Neural progenitor cell (in vitro differentiated cells): Measurements from ENCODE around the gene REN. TPM values are rescaled to one million over a fixed set of nuclear protein-coding genes. Genes with fewer than 3 reads are reported as not detected.

Experiments
- DNase-seq: peaks from one replicate; pipeline ENCODE4 v3.0.0-alpha.2; 2016; ENCODE audit warnings: low spot score
- H2AFZ ChIP-seq: fragments of 200-600 bp; sonication (generic); replicated peaks from 2 replicates; pipeline ENCODE4 v1.6.1; 2016; ENCODE audit warnings: antibody characterized with exemption
- H3F3A ChIP-seq: fragments of 200-600 bp; sonication (generic); 2 replicates; pipeline ENCODE4 v1.6.1; 2016; ENCODE audit warnings: antibody characterized with exemption, low read depth
- H3K27ac ChIP-seq: fragments of 200-600 bp; sonication (generic); 2 replicates; pipeline ENCODE4 v1.5.1; 2016; ENCODE audit warnings: mild to moderate bottlenecking
- H3K27me3 ChIP-seq: fragments of 200-600 bp; sonication (generic); 2 replicates; pipeline ENCODE4 v1.6.1; 2016; ENCODE audit warnings: mild to moderate bottlenecking, moderate library complexity
- H3K36me3 ChIP-seq: fragments of 200-600 bp; sonication (generic); 2 replicates; pipeline ENCODE4 v1.5.1; 2016
- H3K4me1 ChIP-seq: fragments of 200-600 bp; sonication (generic); 2 replicates; pipeline ENCODE4 v1.6.1; 2016; ENCODE audit warnings: mixed run types
- H3K4me2 ChIP-seq: fragments of 200-600 bp; sonication (generic); 2 replicates; pipeline ENCODE4 v1.6.1; 2016
- H3K4me3 ChIP-seq: fragments of 200-600 bp; sonication (generic); 2 replicates; pipeline ENCODE4 v1.5.1; 2016
- H3K79me2 ChIP-seq: fragments of 200-600 bp; sonication (generic); 2 replicates; pipeline ENCODE4 v1.6.1; 2016; ENCODE audit warnings: low read depth
- H3K9ac ChIP-seq: fragments of 200-600 bp; sonication (generic); 2 replicates; pipeline ENCODE4 v1.6.1; 2016
- H3K9me3 ChIP-seq: fragments of 200-600 bp; sonication (generic); 2 replicates; pipeline ENCODE4 v1.5.1; 2016; ENCODE audit warnings: low read depth
- H4K20me1 ChIP-seq: fragments of 200-600 bp; sonication (generic); 2 replicates; pipeline ENCODE4 v1.6.1; 2016; ENCODE audit warnings: low read depth
- H3K27ac Mint-ChIP-seq: 3 replicates; pipeline ENCODE4 v1.8.0; 2021; ENCODE audit warnings: mixed read lengths
- H3K27me3 Mint-ChIP-seq: 2 replicates; pipeline ENCODE4 v1.8.0; 2022; ENCODE audit warnings: low read depth, mild to moderate bottlenecking, inconsistent platforms, moderate library complexity, mixed read lengths; ENCODE audit not compliant: insufficient read depth
- H3K36me3 Mint-ChIP-seq: 3 replicates; pipeline ENCODE4 v1.8.0; 2021; ENCODE audit warnings: mixed read lengths
- H3K4me1 Mint-ChIP-seq: 3 replicates; pipeline ENCODE4 v1.8.0; 2021; ENCODE audit warnings: mixed read lengths
- H3K4me3 Mint-ChIP-seq: 3 replicates; pipeline ENCODE4 v1.8.0; 2021; ENCODE audit warnings: mild to moderate bottlenecking, moderate library complexity, mixed read lengths
- H3K9me3 Mint-ChIP-seq: 3 replicates; pipeline ENCODE4 v1.8.0; 2020; ENCODE audit warnings: mixed read lengths
- EZH2 ChIP-seq: fragments of 200-600 bp; sonication (generic); IDR thresholded peaks from 2 replicates; pipeline ENCODE4 v1.6.1; 2017; ENCODE audit warnings: antibody characterized with exemption, mild to moderate bottlenecking, moderate library complexity
- EZH2phosphoT487 ChIP-seq: fragments of 200-600 bp; sonication (generic); IDR thresholded peaks from 2 replicates; pipeline ENCODE4 v1.6.1; 2017; ENCODE audit warnings: antibody characterized with exemption
- total RNA-seq: library from RNA; depleted of rRNA; stranded (reverse); fragments of >200 nt; gene quantifications from 2 replicates; pipeline ENCODE4 v1.2.3, GENCODE V29; 2015; ENCODE audit warnings: low replicate concordance
- TF ChIP-seq, protein P1 (sequence below): fragments of 200-600 bp; sonication (generic); IDR thresholded peaks from 2 replicates; pipeline ENCODE4 v1.5.1; 2017; ENCODE audit warnings: antibody characterized with exemption, mild to moderate bottlenecking

Gene REN
- total RNA-seq, 1 donor from 2014 or later = not detected

DNA sequence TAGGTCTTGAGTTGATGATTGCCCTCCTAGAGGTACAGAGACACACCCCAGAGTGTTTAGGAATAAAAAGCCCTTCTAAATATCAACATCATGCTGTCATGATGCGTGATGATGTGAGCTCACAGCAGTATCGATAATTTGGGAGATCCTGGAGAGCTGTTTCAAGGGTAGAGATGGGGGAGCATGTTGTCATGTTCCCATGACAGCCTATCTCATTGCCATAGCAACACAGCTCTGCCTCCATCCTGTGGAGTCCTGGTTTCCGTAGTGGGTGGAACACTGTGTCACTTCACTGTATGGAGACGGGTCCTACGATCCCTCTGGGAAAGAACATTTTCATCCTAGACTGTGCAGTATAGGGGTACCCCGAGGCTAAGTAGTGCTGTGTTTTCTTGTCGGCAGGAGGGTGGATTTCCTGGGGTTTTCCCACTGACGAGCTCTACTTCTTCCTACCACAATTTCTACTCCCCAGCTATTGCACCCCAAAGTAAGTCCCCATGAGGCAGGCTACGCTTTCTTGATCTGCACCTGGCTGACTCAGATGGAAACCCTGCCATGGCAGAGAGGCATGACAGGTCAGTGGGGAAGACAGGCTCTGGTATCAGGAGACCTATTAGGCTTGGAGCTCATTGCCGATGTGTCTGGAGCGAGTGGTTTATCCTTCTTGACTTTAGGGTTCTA is 23.0 kb upstream of the REN start:
- Histone ChIP-seq H3K4me1 (peaks cover 16% of the 10 kb centered on the region), H3K9me3 (no peaks in the 10 kb centered on the region), H3K36me3 (no peaks in the 10 kb centered on the region), H3K4me2 (no peak overlapping the region), H3K79me2 (no peaks in the 10 kb centered on the region), H3K4me3 (no peak overlapping the region), H3K9ac (no peak overlapping the region), H3K27me3 (peaks cover 74% of the 10 kb centered on the region), H3F3A (peaks cover 6% of the 10 kb centered on the region), H3K27ac (no peak overlapping the region), H2AFZ (no peak overlapping the region), H4K20me1 (no peaks in the 10 kb centered on the region)
- DNase-seq = no peak
- TF ChIP-seq EZH2phosphoT487 = no peak
- peaks cover 14% of the 10 kb centered on the region for H3K4me1 Mint-ChIP-seq
- H3K27me3 Mint-ChIP-seq = peaks cover 29% of the 10 kb centered on the region
- H3K9me3 Mint-ChIP-seq = no peaks in the 10 kb centered on the region
- no peak overlapping the region for H3K4me3 Mint-ChIP-seq
- H3K27ac Mint-ChIP-seq = no peak overlapping the region
- no peaks in the 10 kb centered on the region for H3K36me3 Mint-ChIP-seq

DNA sequence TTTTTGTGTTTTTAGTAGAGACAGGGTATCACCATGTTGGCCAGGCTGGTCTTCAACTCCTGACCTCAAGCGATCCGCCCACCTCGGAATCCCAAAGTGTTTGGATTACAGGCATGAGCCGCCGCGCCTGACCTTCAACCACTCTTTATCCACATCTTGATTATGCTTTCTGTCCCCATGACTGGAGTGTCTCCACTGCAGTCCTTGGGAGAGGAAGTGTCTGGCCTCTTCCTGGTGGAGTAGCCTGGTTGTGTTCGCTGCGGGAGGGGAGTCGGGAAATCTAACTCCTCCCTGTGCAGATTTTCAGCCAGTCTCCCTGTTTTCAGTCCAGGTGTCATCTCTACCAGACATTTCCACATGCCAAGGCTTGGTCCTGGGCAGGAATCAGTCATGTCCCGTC is 20.5 kb upstream of the REN start:
- H3K4me1 ChIP-seq = peaks cover 16% of the 10 kb centered on the region
- no peaks in the 10 kb centered on the region for H3K36me3 ChIP-seq
- H3K27ac ChIP-seq = no peak overlapping the region
- Mint-ChIP-seq H3K27ac (no peak overlapping the region), H3K27me3 (peaks cover 19% of the 10 kb centered on the region), H3K36me3 (no peaks in the 10 kb centered on the region), H3K9me3 (no peaks in the 10 kb centered on the region), H3K4me1 (peaks cover 14% of the 10 kb centered on the region), H3K4me3 (no peak overlapping the region)
- H4K20me1 ChIP-seq = no peaks in the 10 kb centered on the region
- no peak overlapping the region for H3K9ac ChIP-seq
- DNase-seq = no peak
- peaks cover 6% of the 10 kb centered on the region for H3F3A ChIP-seq
- H3K4me3 ChIP-seq = no peak overlapping the region
- peaks cover 56% of the 10 kb centered on the region for H3K27me3 ChIP-seq
- TF ChIP-seq EZH2 (no peak), EZH2phosphoT487 (no peak)
- TF ChIP-seq, protein P1, sequence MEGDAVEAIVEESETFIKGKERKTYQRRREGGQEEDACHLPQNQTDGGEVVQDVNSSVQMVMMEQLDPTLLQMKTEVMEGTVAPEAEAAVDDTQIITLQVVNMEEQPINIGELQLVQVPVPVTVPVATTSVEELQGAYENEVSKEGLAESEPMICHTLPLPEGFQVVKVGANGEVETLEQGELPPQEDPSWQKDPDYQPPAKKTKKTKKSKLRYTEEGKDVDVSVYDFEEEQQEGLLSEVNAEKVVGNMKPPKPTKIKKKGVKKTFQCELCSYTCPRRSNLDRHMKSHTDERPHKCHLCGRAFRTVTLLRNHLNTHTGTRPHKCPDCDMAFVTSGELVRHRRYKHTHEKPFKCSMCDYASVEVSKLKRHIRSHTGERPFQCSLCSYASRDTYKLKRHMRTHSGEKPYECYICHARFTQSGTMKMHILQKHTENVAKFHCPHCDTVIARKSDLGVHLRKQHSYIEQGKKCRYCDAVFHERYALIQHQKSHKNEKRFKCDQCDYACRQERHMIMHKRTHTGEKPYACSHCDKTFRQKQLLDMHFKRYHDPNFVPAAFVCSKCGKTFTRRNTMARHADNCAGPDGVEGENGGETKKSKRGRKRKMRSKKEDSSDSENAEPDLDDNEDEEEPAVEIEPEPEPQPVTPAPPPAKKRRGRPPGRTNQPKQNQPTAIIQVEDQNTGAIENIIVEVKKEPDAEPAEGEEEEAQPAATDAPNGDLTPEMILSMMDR = no peak
- H2AFZ ChIP-seq = no peak overlapping the region
- no peak overlapping the region for H3K4me2 ChIP-seq
- no peaks in the 10 kb centered on the region for H3K9me3 ChIP-seq
- no peaks in the 10 kb centered on the region for H3K79me2 ChIP-seq

DNA sequence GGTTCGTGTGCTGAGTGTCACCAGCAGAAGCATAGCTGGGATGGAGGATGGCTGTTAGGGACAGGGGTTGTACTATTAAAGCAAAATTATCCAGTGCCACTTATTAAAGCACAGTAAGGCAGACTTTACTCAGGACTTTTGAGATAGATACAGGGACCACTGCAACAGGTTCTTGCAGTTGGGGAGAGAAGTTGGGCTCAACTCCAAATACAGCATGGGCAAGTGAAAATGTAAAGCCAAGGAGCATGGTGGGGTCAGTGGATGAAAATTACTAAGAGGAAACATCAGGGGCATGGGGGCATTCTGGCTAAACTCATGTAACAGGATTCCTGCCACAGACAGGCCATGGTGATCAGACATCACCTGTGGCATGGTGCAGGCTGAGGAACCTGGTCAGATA is 15.0 kb upstream of the REN start:
- Histone ChIP-seq H3K4me2 (no peak overlapping the region), H3K4me1 (no peaks in the 10 kb centered on the region), H3F3A (no peaks in the 10 kb centered on the region), H3K9ac (no peak overlapping the region), H3K4me3 (no peak overlapping the region), H3K27ac (no peak overlapping the region), H3K9me3 (no peaks in the 10 kb centered on the region), H3K36me3 (no peaks in the 10 kb centered on the region), H4K20me1 (no peaks in the 10 kb centered on the region), H3K27me3 (peaks cover 11% of the 10 kb centered on the region), H3K79me2 (no peaks in the 10 kb centered on the region), H2AFZ (no peak overlapping the region)
- no peaks in the 10 kb centered on the region for H3K36me3 Mint-ChIP-seq
- no peak for DNase-seq
- H3K27ac Mint-ChIP-seq = no peak overlapping the region
- no peaks in the 10 kb centered on the region for H3K9me3 Mint-ChIP-seq
- no peaks in the 10 kb centered on the region for H3K4me1 Mint-ChIP-seq
- TF ChIP-seq EZH2 (no peak), EZH2phosphoT487 (no peak)
- TF ChIP-seq, protein P1 = no peak
- no peak overlapping the region for H3K4me3 Mint-ChIP-seq
- peaks cover 9% of the 10 kb centered on the region for H3K27me3 Mint-ChIP-seq

DNA sequence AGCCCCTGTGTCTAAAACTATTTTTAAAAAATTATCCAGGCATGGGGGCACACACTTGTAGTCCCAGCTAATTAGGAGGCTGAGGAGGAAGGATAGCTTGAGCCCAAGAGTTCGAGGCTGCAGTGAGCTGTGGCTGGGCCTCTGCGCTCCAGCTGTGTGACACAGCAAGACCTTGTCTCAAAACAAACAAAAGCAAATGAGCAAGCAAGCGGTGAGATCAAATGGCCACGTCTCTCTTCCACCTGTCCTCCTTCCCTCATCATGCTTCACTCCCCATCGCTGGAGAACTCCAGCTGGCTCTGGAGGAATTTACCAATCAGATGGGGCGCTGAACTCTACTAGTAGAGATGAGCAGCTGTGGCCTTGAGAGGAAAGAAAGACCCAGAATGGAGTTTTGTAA is 14.0 kb upstream of the REN start:
- Histone ChIP-seq H3K4me2 (no peak overlapping the region), H3K79me2 (no peaks in the 10 kb centered on the region), H2AFZ (no peak overlapping the region), H3K4me1 (no peaks in the 10 kb centered on the region), H3F3A (no peaks in the 10 kb centered on the region), H3K9me3 (no peaks in the 10 kb centered on the region), H3K4me3 (no peak overlapping the region), H4K20me1 (no peaks in the 10 kb centered on the region), H3K36me3 (no peaks in the 10 kb centered on the region), H3K27me3 (peaks cover 19% of the 10 kb centered on the region), H3K27ac (no peak overlapping the region), H3K9ac (no peak overlapping the region)
- Mint-ChIP-seq H3K9me3 (no peaks in the 10 kb centered on the region), H3K4me3 (no peak overlapping the region), H3K27ac (no peak overlapping the region), H3K27me3 (peaks cover 9% of the 10 kb centered on the region), H3K36me3 (no peaks in the 10 kb centered on the region), H3K4me1 (no peaks in the 10 kb centered on the region)
- no peak for DNase-seq
- TF ChIP-seq EZH2phosphoT487 (no peak), EZH2 (no peak)
- TF ChIP-seq, protein P1 = no peak
